Measurements from ENCODE around the gene TMEM218.

- TF ChIP-seq MAX (IDR thresholded peaks at IDR 0.05; ENCODE audit: insufficient read depth, insufficient read length) (no peak), EZH2 (IDR thresholded peaks at IDR 0.05; ENCODE audit: borderline replicate concordance, low read depth, low read length, severe bottlenecking) (no peak)
Observed at GRCh38 chr11:125088123-125088522, 23.3 kb downstream of the TMEM218 start.
